Measurements from ENCODE around the gene TCERG1L.

GRCh38 chr10:131114846-131115245, 196.7 kb downstream of the TCERG1L start:
- no peak for TF ChIP-seq CTCF (IDR thresholded peaks at IDR 0.05)
- no peak for TF ChIP-seq JAZF1 (CRISPR knock-in tag; IDR thresholded peaks at IDR 0.05)

All from WTC11 (cell line).